KOPT-K1 (cell line): ENCODE measurements around the gene NAP1L3.

ENCODE experiments used
- H3K27ac ChIP-seq: fragments of 200-600 bp; sonication (generic); 2 replicates; pipeline ENCODE4 v1.5.1; 2016; ENCODE audit warnings: antibody characterized with exemption, mild to moderate bottlenecking, low read depth, low read length; ENCODE audit not compliant: poor library complexity, severe bottlenecking
- H3K36me3 ChIP-seq: fragments of 200-600 bp; sonication (generic); 2 replicates; pipeline ENCODE4 v1.5.1; 2017; ENCODE audit warnings: antibody characterized with exemption, mild to moderate bottlenecking, low read length, moderate library complexity; ENCODE audit not compliant: insufficient read depth
- H3K9me3 ChIP-seq: fragments of 200-600 bp; sonication (generic); 2 replicates; pipeline ENCODE4 v1.5.1; 2017; ENCODE audit warnings: antibody characterized with exemption, low read length, mild to moderate bottlenecking; ENCODE audit not compliant: insufficient read depth, poor library complexity, severe bottlenecking

The NAP1L3 gene

GRCh38 chrX:93673056-93673868 is at the start of gene NAP1L3:
NAP1L3 (minus strand) TSS chrX:93673578; CDS start chrX:93673304, 274 bp downstream.
- Histone ChIP-seq H3K27ac (no peak within 1 kb of the TSS), H3K36me3 (no peaks in the 10 kb centered on the region), H3K9me3 (no peaks in the 10 kb centered on the region)

- H3K36me3 ChIP-seq: no peaks in the 10 kb centered on the region
- H3K27ac ChIP-seq: no peak overlapping the region
- no peaks in the 10 kb centered on the region for H3K9me3 ChIP-seq
These were observed 37.7 kb upstream of the NAP1L3 start for GRCh38 chrX:93711076-93711475.

- Histone ChIP-seq H3K9me3 (no peaks in the 10 kb centered on the region), H3K36me3 (no peaks in the 10 kb centered on the region), H3K27ac (no peak overlapping the region)
These were observed 30.3 kb upstream of the NAP1L3 start for GRCh38 chrX:93703701-93704100.

- Histone ChIP-seq H3K36me3 (no peaks in the 10 kb centered on the region), H3K9me3 (no peaks in the 10 kb centered on the region), H3K27ac (no peak overlapping the region)
These were observed 22.6 kb upstream of the NAP1L3 start for GRCh38 chrX:93695981-93696380.

GRCh38 chrX:93673869-93674271 is 492 bp upstream of the NAP1L3 start, which contains the start of gene FAM133A:
FAM133A (plus strand) TSS chrX:93674206; CDS start chrX:93709420, 35,214 bp downstream.
- Histone ChIP-seq H3K36me3 (no peaks in the 10 kb centered on the region), H3K9me3 (no peaks in the 10 kb centered on the region), H3K27ac (no peak within 1 kb of the TSS)

GRCh38 chrX:93660575-93660974 is 12.8 kb downstream of the NAP1L3 start:
- H3K27ac ChIP-seq: no peak overlapping the region
- no peaks in the 10 kb centered on the region for H3K36me3 ChIP-seq
- H3K9me3 ChIP-seq: no peaks in the 10 kb centered on the region

GRCh38 chrX:93649381-93649780 is 24.0 kb downstream of the NAP1L3 start:
- Histone ChIP-seq H3K9me3 (no peaks in the 10 kb centered on the region), H3K27ac (no peak overlapping the region)

GRCh38 chrX:93637591-93637990 is 35.8 kb downstream of the NAP1L3 start:
- H3K9me3 ChIP-seq: no peaks in the 10 kb centered on the region
- no peak overlapping the region for H3K27ac ChIP-seq
- H3K36me3 ChIP-seq: no peaks in the 10 kb centered on the region

More at GRCh38 chrX:93649381-93649780, 24.0 kb downstream of the NAP1L3 start:
- H3K36me3 ChIP-seq: no peaks in the 10 kb centered on the region
